Neural cell (in vitro differentiated cells): Measurements from ENCODE around the gene GNAI2.

Source experiments
- SMC3 ChIP-seq: fragments of 450-650 bp; conservative IDR thresholded peaks from 2 replicates; pipeline ENCODE4 v1.6.1; 2014; ENCODE audit warnings: antibody characterized with exemption, mild to moderate bottlenecking, moderate library complexity; ENCODE audit not compliant: poor library complexity
- TF ChIP-seq, protein P1 (sequence below): fragments of 450-650 bp; IDR thresholded peaks from 2 replicates; pipeline ENCODE4 v1.5.1; 2014; ENCODE audit warnings: antibody characterized with exemption, mild to moderate bottlenecking, moderate library complexity; ENCODE audit not compliant: poor library complexity, severe bottlenecking

DNA sequence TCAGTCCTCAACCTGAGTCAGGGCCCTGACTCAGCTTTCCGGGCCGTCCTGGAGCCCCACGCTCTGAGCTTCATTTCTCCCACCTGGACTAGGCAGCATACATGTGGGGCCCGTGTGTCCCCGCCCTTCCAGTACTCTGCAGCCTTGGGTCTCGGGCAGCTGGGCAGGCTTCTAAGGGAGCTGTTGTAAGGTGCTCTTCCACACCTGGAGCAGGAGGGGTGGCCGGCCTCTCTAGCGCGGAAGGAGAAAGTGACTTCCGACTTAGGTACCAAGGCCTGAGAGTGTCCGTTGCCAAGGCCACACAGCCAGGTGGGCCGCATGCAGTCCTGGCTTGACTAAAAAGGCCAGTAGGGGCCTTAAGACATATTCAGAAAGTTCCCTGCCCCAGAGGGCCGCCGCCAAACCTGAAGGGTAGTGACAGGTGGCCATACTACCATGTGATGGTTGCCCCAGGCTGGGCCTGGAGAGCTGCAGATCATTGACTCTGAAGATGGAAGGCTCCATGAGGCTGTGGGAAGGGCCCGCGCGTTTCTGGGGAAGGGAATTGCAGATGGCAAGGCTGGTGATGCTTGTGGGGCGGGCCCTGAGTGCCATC is 23.5 kb downstream of the GNAI2 start:
- TF ChIP-seq, protein P1, sequence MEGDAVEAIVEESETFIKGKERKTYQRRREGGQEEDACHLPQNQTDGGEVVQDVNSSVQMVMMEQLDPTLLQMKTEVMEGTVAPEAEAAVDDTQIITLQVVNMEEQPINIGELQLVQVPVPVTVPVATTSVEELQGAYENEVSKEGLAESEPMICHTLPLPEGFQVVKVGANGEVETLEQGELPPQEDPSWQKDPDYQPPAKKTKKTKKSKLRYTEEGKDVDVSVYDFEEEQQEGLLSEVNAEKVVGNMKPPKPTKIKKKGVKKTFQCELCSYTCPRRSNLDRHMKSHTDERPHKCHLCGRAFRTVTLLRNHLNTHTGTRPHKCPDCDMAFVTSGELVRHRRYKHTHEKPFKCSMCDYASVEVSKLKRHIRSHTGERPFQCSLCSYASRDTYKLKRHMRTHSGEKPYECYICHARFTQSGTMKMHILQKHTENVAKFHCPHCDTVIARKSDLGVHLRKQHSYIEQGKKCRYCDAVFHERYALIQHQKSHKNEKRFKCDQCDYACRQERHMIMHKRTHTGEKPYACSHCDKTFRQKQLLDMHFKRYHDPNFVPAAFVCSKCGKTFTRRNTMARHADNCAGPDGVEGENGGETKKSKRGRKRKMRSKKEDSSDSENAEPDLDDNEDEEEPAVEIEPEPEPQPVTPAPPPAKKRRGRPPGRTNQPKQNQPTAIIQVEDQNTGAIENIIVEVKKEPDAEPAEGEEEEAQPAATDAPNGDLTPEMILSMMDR, result no peak
- TF ChIP-seq SMC3, result no peak
